Mesenchymal stem cell (in vitro differentiated cells and primary cell): ENCODE results near the gene OSTM1.

ENCODE experiments used
- DNase-seq: peaks from one replicate; pipeline ENCODE4 v3.0.0-alpha.2; 2013
- H2AFZ ChIP-seq: one replicate; pipeline ENCODE4 v1.6.1; 2013; ENCODE audit warnings: low read depth, mild to moderate bottlenecking, control low read depth, inconsistent platforms, low read length, moderate library complexity
- H2AK5ac ChIP-seq: 2 replicates; pipeline ENCODE4 v1.6.1; 2013; ENCODE audit warnings: low read length, moderate library complexity, mild to moderate bottlenecking, inconsistent platforms; ENCODE audit not compliant: severe bottlenecking
- H2BK120ac ChIP-seq: one replicate; pipeline ENCODE4 v1.6.1; 2013; ENCODE audit warnings: low read depth, mild to moderate bottlenecking, inconsistent platforms, low read length, moderate library complexity
- H2BK12ac ChIP-seq, 2 experiments: one replicate each; pipeline ENCODE4 v1.6.1; 2013; ENCODE audit warnings: inconsistent platforms in 2 of 2, low read length in 2 of 2, mild to moderate bottlenecking in 2 of 2, moderate library complexity in 2 of 2, control low read depth in 1 of 2
- H2BK15ac ChIP-seq: one replicate; pipeline ENCODE4 v1.6.1; 2013; ENCODE audit warnings: mild to moderate bottlenecking, low read depth, inconsistent platforms; ENCODE audit not compliant: poor library complexity, severe bottlenecking
- H2BK5ac ChIP-seq: 2 replicates; pipeline ENCODE4 v1.6.1; 2013; ENCODE audit warnings: low read depth, mild to moderate bottlenecking, low read length, control low read depth, inconsistent platforms; ENCODE audit not compliant: poor library complexity, severe bottlenecking
- H3K14ac ChIP-seq, 2 experiments: one replicate each; pipeline ENCODE4 v1.6.1; 2013; ENCODE audit warnings: inconsistent platforms in 2 of 2, low read length in 2 of 2, control low read depth in 1 of 2, mild to moderate bottlenecking in 1 of 2, moderate library complexity in 1 of 2
- H3K18ac ChIP-seq, 2 experiments: one replicate each; pipeline ENCODE4 v1.6.1; 2013; ENCODE audit warnings: inconsistent platforms in 2 of 2, low read length in 2 of 2, control low read depth in 1 of 2, low read depth in 1 of 2, mild to moderate bottlenecking in 1 of 2
- H3K23ac ChIP-seq, 2 experiments: one replicate each; pipeline ENCODE4 v1.6.1; 2013; ENCODE audit warnings: inconsistent platforms in 2 of 2, low read length in 2 of 2, mild to moderate bottlenecking in 2 of 2, moderate library complexity in 2 of 2, control low read depth in 1 of 2
- H3K27ac ChIP-seq: 2 replicates; pipeline ENCODE4 v1.5.1; 2013; ENCODE audit warnings: mild to moderate bottlenecking, moderate library complexity, low read length, control low read depth, inconsistent platforms; ENCODE audit not compliant: poor library complexity, severe bottlenecking
- H3K27me3 ChIP-seq, 2 experiments: 2 replicates each; pipeline versions ENCODE4 v1.6.1 to v1.7.0; 2013; ENCODE audit warnings: low read length in 2 of 2, mild to moderate bottlenecking in 2 of 2, moderate library complexity in 2 of 2, control low read depth in 1 of 2, inconsistent platforms in 1 of 2; ENCODE audit not compliant: control insufficient read depth in 1 of 2, insufficient read depth in 1 of 2
- H3K36me3 ChIP-seq, 2 experiments: 2 replicates each; pipeline versions ENCODE4 v1.6.1 to v1.7.0; 2013; ENCODE audit warnings: low read length in 2 of 2, control low read depth in 1 of 2, inconsistent platforms in 1 of 2, low read depth in 1 of 2, mild to moderate bottlenecking in 1 of 2; ENCODE audit not compliant: insufficient read depth in 2 of 2, control insufficient read depth in 1 of 2
- H3K4ac ChIP-seq, 2 experiments: one replicate each; pipeline ENCODE4 v1.6.1; 2013; ENCODE audit warnings: inconsistent platforms in 2 of 2, low read length in 2 of 2, mild to moderate bottlenecking in 2 of 2, moderate library complexity in 2 of 2, control low read depth in 1 of 2, low read depth in 1 of 2
- H3K4me1 ChIP-seq: 2 replicates; pipeline ENCODE4 v1.6.1; 2013; ENCODE audit warnings: low read depth, low read length, control low read depth; ENCODE audit not compliant: control insufficient read depth, insufficient read depth
- H3K4me2 ChIP-seq: 2 replicates; pipeline ENCODE4 v1.6.1; 2013; ENCODE audit warnings: low read length, mild to moderate bottlenecking, inconsistent platforms; ENCODE audit not compliant: poor library complexity, severe bottlenecking
- H3K4me3 ChIP-seq, 2 experiments: 2 replicates each; pipeline versions ENCODE4 v1.5.1 to v1.7.0; 2013; ENCODE audit warnings: low read length in 2 of 2, mild to moderate bottlenecking in 2 of 2, control low read depth in 1 of 2, low read depth in 1 of 2; ENCODE audit not compliant: insufficient read depth in 1 of 2
- H3K79me1 ChIP-seq: replicated peaks from 2 replicates; pipeline ENCODE4 v1.6.1; 2013; ENCODE audit warnings: mild to moderate bottlenecking, control low read depth, low read length, inconsistent platforms; ENCODE audit not compliant: poor library complexity, severe bottlenecking
- H3K9ac ChIP-seq: 2 replicates; pipeline ENCODE4 v1.7.0; 2013; ENCODE audit warnings: mild to moderate bottlenecking, low read length, moderate library complexity
- H3K9me3 ChIP-seq: 2 replicates; pipeline ENCODE4 v1.7.0; 2013; ENCODE audit warnings: mild to moderate bottlenecking, low read length; ENCODE audit not compliant: control insufficient read depth
- H4K8ac ChIP-seq: one replicate; pipeline ENCODE4 v1.6.1; 2013; ENCODE audit warnings: inconsistent platforms, mild to moderate bottlenecking, low read length, moderate library complexity
- H4K91ac ChIP-seq: one replicate; pipeline ENCODE4 v1.6.1; 2013; ENCODE audit warnings: mild to moderate bottlenecking, low read length, inconsistent platforms
- WGBS: methylation state at CpG from one replicate; pipeline ENCODE4 v1.1.7; 2013; ENCODE audit warnings: mixed read lengths; 5-methylcytosine and 5-hydroxymethylcytosine counted together

Gene OSTM1

DNA sequence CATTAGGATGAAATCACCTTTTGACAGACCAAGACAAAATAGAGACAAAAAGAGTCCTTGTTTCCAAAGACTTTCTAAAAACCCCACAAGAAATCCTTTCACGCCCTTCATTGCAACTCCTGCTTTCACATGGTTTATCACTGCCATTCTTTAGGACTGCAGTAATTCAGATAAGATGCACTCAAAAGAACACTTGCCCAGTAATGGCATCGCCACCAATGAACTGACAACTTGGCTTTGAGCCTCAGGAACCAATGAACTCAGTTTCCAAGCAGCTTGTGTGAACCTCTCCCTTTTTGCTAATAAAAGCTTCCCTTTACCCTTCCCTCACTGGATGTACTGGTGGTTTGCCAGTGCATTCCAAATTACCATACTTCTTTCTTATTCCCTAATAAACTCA lies 21.8 kb downstream of the OSTM1 start:
- H3K79me1 ChIP-seq: peaks cover 4% of the 10 kb centered on the region
- no peak overlapping the region for H2BK15ac ChIP-seq
- no peak for DNase-seq
- no peak overlapping the region for H2AFZ ChIP-seq
- WGBS: 95% methylated on average over 2 of the region's 2 CpGs
- no peak overlapping the region for H2BK5ac ChIP-seq
- H3K4ac ChIP-seq: no peak overlapping the region
- no peak overlapping the region for H3K4me3 ChIP-seq
- no peak overlapping the region for H3K18ac ChIP-seq
- peaks cover 0 to 46% of the 10 kb centered on the region in 2 experiments for H3K36me3 ChIP-seq
- H2AK5ac ChIP-seq: no peak overlapping the region
- H3K4me1 ChIP-seq: no peaks in the 10 kb centered on the region
- no peak overlapping the region for H4K8ac ChIP-seq
- H2BK120ac ChIP-seq: no peak overlapping the region
- H4K91ac ChIP-seq: no peak overlapping the region
- H3K27me3 ChIP-seq: no peaks in the 10 kb centered on the region
- no peak overlapping the region for H3K23ac ChIP-seq
- H2BK12ac ChIP-seq: no peak overlapping the region
- no peak overlapping the region for H3K9ac ChIP-seq
- H3K9me3 ChIP-seq: no peaks in the 10 kb centered on the region
- H3K4me2 ChIP-seq: no peak overlapping the region
- no peak overlapping the region for H3K14ac ChIP-seq
- H3K27ac ChIP-seq: no peak overlapping the region

DNA sequence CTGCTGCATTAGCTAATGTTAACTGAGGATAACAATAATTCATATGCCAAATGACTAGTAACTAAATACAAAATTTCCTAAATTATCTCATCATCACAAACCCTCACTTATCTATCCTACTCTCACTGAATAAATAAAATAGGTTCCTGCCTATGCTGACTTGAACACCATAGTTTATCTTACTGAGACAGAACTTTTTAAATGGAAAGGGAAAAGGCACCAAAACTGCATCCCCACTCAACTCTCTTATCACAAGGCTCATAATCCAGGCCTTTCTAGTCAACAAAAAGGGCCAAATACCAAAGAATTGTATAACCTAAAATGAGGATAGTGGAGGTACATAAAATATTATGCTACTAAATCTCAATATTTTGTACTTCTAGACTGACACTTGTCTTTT lies 23.1 kb downstream of the OSTM1 start:
- no peak overlapping the region for H2BK120ac ChIP-seq
- H3K4me3 ChIP-seq: no peak overlapping the region
- H3K23ac ChIP-seq: no peak overlapping the region
- no peak overlapping the region for H3K4ac ChIP-seq
- no peak for DNase-seq
- H2BK12ac ChIP-seq: no peak overlapping the region
- no peaks in the 10 kb centered on the region for H3K9me3 ChIP-seq
- H3K4me1 ChIP-seq: no peaks in the 10 kb centered on the region
- H3K4me2 ChIP-seq: no peak overlapping the region
- no peak overlapping the region for H2AK5ac ChIP-seq
- H3K14ac ChIP-seq: no peak overlapping the region
- no peak overlapping the region for H2BK5ac ChIP-seq
- no peak overlapping the region for H3K27ac ChIP-seq
- H2AFZ ChIP-seq: no peak overlapping the region
- no peak overlapping the region for H2BK15ac ChIP-seq
- H4K91ac ChIP-seq: no peak overlapping the region
- no peaks in the 10 kb centered on the region for H3K27me3 ChIP-seq
- peaks cover 3% of the 10 kb centered on the region for H3K79me1 ChIP-seq
- H3K9ac ChIP-seq: no peak overlapping the region
- no peak overlapping the region for H4K8ac ChIP-seq
- H3K36me3 ChIP-seq: peaks cover 3 to 51% of the 10 kb centered on the region in 2 experiments
- H3K18ac ChIP-seq: no peak overlapping the region

GRCh38 chr6:108039681-108040080 lies 34.9 kb downstream of the OSTM1 start:
- WGBS: 100% methylated on average over 3 of the region's 8 CpGs
- H3K27me3 ChIP-seq: no peaks in the 10 kb centered on the region
- no peak overlapping the region for H3K4me2 ChIP-seq
- H4K8ac ChIP-seq: no peak overlapping the region
- H3K23ac ChIP-seq: no peak overlapping the region
- H2AK5ac ChIP-seq: no peak overlapping the region
- H3K4me3 ChIP-seq: no peak overlapping the region
- H2AFZ ChIP-seq: no peak overlapping the region
- H2BK15ac ChIP-seq: no peak overlapping the region
- no peak overlapping the region for H2BK120ac ChIP-seq
- H3K36me3 ChIP-seq: peaks cover 22 to 67% of the 10 kb centered on the region in 2 experiments
- no peak overlapping the region for H3K18ac ChIP-seq
- no peak overlapping the region for H3K14ac ChIP-seq
- H4K91ac ChIP-seq: no peak overlapping the region
- H2BK12ac ChIP-seq: no peak overlapping the region
- H3K79me1 ChIP-seq: no peaks in the 10 kb centered on the region
- no peaks in the 10 kb centered on the region for H3K4me1 ChIP-seq
- H3K9ac ChIP-seq: no peak overlapping the region
- no peak overlapping the region for H3K4ac ChIP-seq
- DNase-seq: no peak
- no peaks in the 10 kb centered on the region for H3K9me3 ChIP-seq
- H3K27ac ChIP-seq: no peak overlapping the region
- no peak overlapping the region for H2BK5ac ChIP-seq

GRCh38 chr6:108036884-108037283 lies 37.7 kb downstream of the OSTM1 start:
- H3K27ac ChIP-seq: no peak overlapping the region
- 100% methylated on average over 3 of the region's 4 CpGs for WGBS

More at GRCh38 chr6:108036884-108037283, 37.7 kb downstream of the OSTM1 start:
- Histone ChIP-seq H3K27me3 (no peaks in the 10 kb centered on the region), H2BK15ac (no peak overlapping the region), H4K8ac (no peak overlapping the region), H3K4me3 (no peak overlapping the region), H2BK120ac (no peak overlapping the region), H3K4ac (no peak overlapping the region), H2AK5ac (no peak overlapping the region), H3K4me2 (no peak overlapping the region), H3K9ac (no peak overlapping the region), H3K14ac (no peak overlapping the region), H2BK12ac (no peak overlapping the region), H3K9me3 (no peaks in the 10 kb centered on the region), H4K91ac (no peak overlapping the region), H2BK5ac (no peak overlapping the region), H3K79me1 (no peaks in the 10 kb centered on the region), H3K36me3 (peaks cover 24 to 58% of the 10 kb centered on the region in 2 experiments), H2AFZ (no peak overlapping the region), H3K18ac (no peak overlapping the region), H3K4me1 (no peaks in the 10 kb centered on the region), H3K23ac (no peak overlapping the region)
- no peak for DNase-seq
